Lower leg skin (tissue), 4 donors: ENCODE measurements around the gene CBFA2T3. TPM values are rescaled to one million over a fixed set of nuclear protein-coding genes. Genes with fewer than 3 reads are reported as not detected.

Experiments
- DNase-seq, 2 donors: peaks; one replicate each; pipeline ENCODE4 v3.0.0-alpha.2; 2019; ENCODE audit warnings: low spot score in 2 of 2
- H3K4me3 ChIP-seq: fragments of 200-600 bp; sonication (generic); 2 replicates; pipeline ENCODE4 v1.5.1; 2017; ENCODE audit warnings: mild to moderate bottlenecking, low read depth; ENCODE audit not compliant: poor library complexity, severe bottlenecking
- CTCF ChIP-seq, 3 donors: fragments of 450-650 bp; IDR thresholded peaks; one replicate each; pipeline ENCODE4 v1.5.1; 2016; ENCODE audit warnings: antibody characterized with exemption in 3 of 3, mild to moderate bottlenecking in 3 of 3, moderate library complexity in 2 of 3
- POLR2A ChIP-seq, 2 donors: fragments of 450-650 bp; IDR thresholded peaks; one replicate each; pipeline ENCODE4 v1.6.1; 2016 to 2017; ENCODE audit warnings: antibody characterized with exemption in 2 of 2, mild to moderate bottlenecking in 1 of 2, moderate library complexity in 1 of 2
- WGBS, 2 donors: methylation state at CpG; one replicate each; pipeline ENCODE4 v1.1.5; 2018; 5-methylcytosine and 5-hydroxymethylcytosine counted together
- intact Hi-C: fragments of 100-400 bp; cut with DNase I; formaldehyde crosslinking; loops from one replicate; pipeline ENCODE4 v1.15.0; 2023; ENCODE audit warnings: low total_unique reads
- total RNA-seq, 4 donors: library from RNA; depleted of rRNA; stranded (reverse); fragments of >200 nt; gene quantifications; one replicate each; pipeline ENCODE4 v1.1.0, GENCODE V29; 2016

The CBFA2T3 gene
- total RNA-seq, 4 donors from 2014 or later: 0.93 to 4.4 (median 2.9) TPM

GRCh38 chr16:88985521-88985920 is 8.5 kb upstream of the CBFA2T3 start:
- no peak overlapping the region for H3K4me3 ChIP-seq
- intact Hi-C loops: no loop called here
- WGBS, 2 donors: 78 to 82% methylated on average over 12 to 13 of the region's 13 CpGs
- TF ChIP-seq POLR2A (IDR thresholded peaks at IDR 0.05): no peak
- TF ChIP-seq CTCF (IDR thresholded peaks at IDR 0.05): no peak
- DNase-seq: no peak

- DNase-seq: no peak
- intact Hi-C loops: no loop called here
- 74 to 78% methylated on average over 36 to 40 of the region's 41 CpGs for WGBS, 2 donors
- no peak for TF ChIP-seq POLR2A (IDR thresholded peaks at IDR 0.05)
- no peak for TF ChIP-seq CTCF (IDR thresholded peaks at IDR 0.05)
- no peak overlapping the region for H3K4me3 ChIP-seq
These were observed 7.0 kb upstream of the CBFA2T3 start for GRCh38 chr16:88983771-88984687.

GRCh38 chr16:88983165-88983564 is 6.2 kb upstream of the CBFA2T3 start:
- TF ChIP-seq POLR2A (IDR thresholded peaks at IDR 0.05): no peak
- 41 to 65% methylated on average over 2 to 8 of the region's 11 CpGs for WGBS, 2 donors
- DNase-seq: no peak
- H3K4me3 ChIP-seq: no peak overlapping the region
- intact Hi-C loops: no loop called here

- 50 to 66% methylated on average over 13 to 25 of the region's 25 CpGs for WGBS, 2 donors
- H3K4me3 ChIP-seq: no peak overlapping the region
- DNase-seq: no peak
- intact Hi-C loops: no loop called here
- no peak for TF ChIP-seq CTCF (IDR thresholded peaks at IDR 0.05)
- TF ChIP-seq POLR2A (IDR thresholded peaks at IDR 0.05): no peak
These were observed 5.5 kb upstream of the CBFA2T3 start for GRCh38 chr16:88982286-88983084.

GRCh38 chr16:88979353-88980015 is 2.5 kb upstream of the CBFA2T3 start:
- intact Hi-C loops: no loop called here

More at GRCh38 chr16:88979353-88980015, 2.5 kb upstream of the CBFA2T3 start:
- no peak for DNase-seq
- 80 to 81% methylated on average over 3 of the region's 3 CpGs for WGBS, 2 donors
- H3K4me3 ChIP-seq: no peak overlapping the region
- TF ChIP-seq POLR2A (IDR thresholded peaks at IDR 0.05) (no peak), CTCF (IDR thresholded peaks at IDR 0.05) (no peak)
